ENCODE results near the gene ANXA7. TPM values are rescaled to one million over a fixed set of nuclear protein-coding genes. Genes with fewer than 3 reads are reported as not detected.

The ANXA7 gene
- total RNA-seq, 1 experiment from 2014 or later, result 67.8 TPM

- TF ChIP-seq ARID4B (CRISPR knock-in tag; IDR thresholded peaks at IDR 0.05; ENCODE audit: borderline replicate concordance) (no peak), NR2C2 (CRISPR knock-in tag; IDR thresholded peaks at IDR 0.05) (no peak), ZNF512 (CRISPR knock-in tag; IDR thresholded peaks at IDR 0.05; ENCODE audit: borderline replicate concordance) (no peak), TEAD1 (CRISPR knock-in tag; IDR thresholded peaks at IDR 0.05) (no peak), ELF4 (CRISPR knock-in tag; IDR thresholded peaks at IDR 0.05; ENCODE audit: low read depth) (no peak), ESRRA (CRISPR knock-in tag; IDR thresholded peaks at IDR 0.05; ENCODE audit: borderline replicate concordance) (no peak), MXD4 (CRISPR knock-in tag; IDR thresholded peaks at IDR 0.05; ENCODE audit: borderline replicate concordance) (no peak)
These were observed 35.3 kb upstream of the ANXA7 start (continued) for GRCh38 chr10:73449113-73449512.

- no peak overlapping the region for H3K4me3 Mint-ChIP-seq
- H3K4me1 Mint-ChIP-seq, result no peaks in the 10 kb centered on the region
- DNase-seq (ENCODE audit: low spot score) (no peak), ATAC-seq (no peak)
- H3K9me3 Mint-ChIP-seq, result no peaks in the 10 kb centered on the region
- no peak overlapping the region for H3K27ac Mint-ChIP-seq
- ChIA-PET CTCF (no interaction called here), POLR2A (no interaction called here)
- no peaks in the 10 kb centered on the region for H3K27me3 Mint-ChIP-seq (ENCODE audit: low read depth)
- H3K36me3 Mint-ChIP-seq, result peaks cover 9% of the 10 kb centered on the region
- TF ChIP-seq ZNF263 (CRISPR knock-in tag; IDR thresholded peaks at IDR 0.05; ENCODE audit: low read depth), result no peak
- no peak for TF ChIP-seq AFF4 (CRISPR knock-in tag; IDR thresholded peaks at IDR 0.05; ENCODE audit: borderline replicate concordance)
- TF ChIP-seq E2F5 (CRISPR knock-in tag; IDR thresholded peaks at IDR 0.05), result no peak
- TF ChIP-seq ZMAT4 (CRISPR knock-in tag; IDR thresholded peaks at IDR 0.05), result no peak
- no peak for TF ChIP-seq MAX (CRISPR knock-in tag; IDR thresholded peaks at IDR 0.05)
- no peak for TF ChIP-seq TEAD1 (CRISPR knock-in tag; IDR thresholded peaks at IDR 0.05)
- no peak for TF ChIP-seq FOXP4 (CRISPR knock-in tag; IDR thresholded peaks at IDR 0.05)
- TF ChIP-seq ZSCAN18 (CRISPR knock-in tag; IDR thresholded peaks at IDR 0.05), result no peak
- no peak for TF ChIP-seq ELF4 (CRISPR knock-in tag; IDR thresholded peaks at IDR 0.05; ENCODE audit: low read depth)
- no peak for TF ChIP-seq ZBTB43 (CRISPR knock-in tag; IDR thresholded peaks at IDR 0.05)
These were observed 34.5 kb upstream of the ANXA7 start for GRCh38 chr10:73448384-73448783.

Data from WTC11 (cell line).